Skeletal muscle tissue (tissue), 4 donors: ENCODE data around the gene LAP3. TPM values are rescaled to one million over a fixed set of nuclear protein-coding genes. Genes with fewer than 3 reads are reported as not detected.

Source experiments
- H3K27ac ChIP-seq: one replicate; pipeline ENCODE4 v1.7.0; 2013; ENCODE audit warnings: mild to moderate bottlenecking, low read depth, low read length, inconsistent platforms
- H3K27me3 ChIP-seq, 3 donors: one replicate each; pipeline ENCODE4 v1.7.0; 2013; ENCODE audit warnings: low read length in 3 of 3; ENCODE audit not compliant: control insufficient read depth in 3 of 3, insufficient read depth in 3 of 3
- H3K36me3 ChIP-seq, 3 donors: one replicate each; pipeline ENCODE4 v1.7.0; 2013; ENCODE audit warnings: low read length in 3 of 3; ENCODE audit not compliant: control insufficient read depth in 3 of 3, insufficient read depth in 3 of 3
- H3K4me1 ChIP-seq, 3 donors: one replicate each; pipeline ENCODE4 v1.7.0; 2013; ENCODE audit warnings: low read length in 3 of 3, mild to moderate bottlenecking in 3 of 3; ENCODE audit not compliant: control insufficient read depth in 3 of 3, insufficient read depth in 3 of 3
- H3K4me3 ChIP-seq, 3 donors: one replicate each; pipeline ENCODE4 v1.7.0; 2013; ENCODE audit warnings: low read length in 3 of 3
- H3K9ac ChIP-seq, 3 donors: one replicate each; pipeline ENCODE4 v1.7.0; 2013; ENCODE audit warnings: low read length in 3 of 3, mild to moderate bottlenecking in 3 of 3, moderate library complexity in 2 of 3, low read depth in 1 of 3
- H3K9me3 ChIP-seq, 3 donors: one replicate each; pipeline ENCODE4 v1.7.0; 2013; ENCODE audit warnings: low read length in 3 of 3; ENCODE audit not compliant: control insufficient read depth in 3 of 3
- total RNA-seq: library from RNA; depleted of rRNA; stranded (reverse); fragments of >200 nt; gene quantifications from one replicate; pipeline ENCODE4 v1.2.3, GENCODE V29; 2014
- donor health status: Osteomylitis.

LAP3 gene
- total RNA-seq, 1 donor from 2014 or later: 76.7 TPM

- Histone ChIP-seq H3K36me3 (peaks cover 0 to 12% (median 3%) of the 10 kb centered on the region in 3 donors), H3K9me3 (no peaks in the 10 kb centered on the region), H3K9ac (peak overlapping the region; percentile 96 to 98 (median 97)), H3K27me3 (no peaks in the 10 kb centered on the region), H3K27ac (peak overlapping the region; percentile 95), H3K4me1 (peaks cover 27 to 37% (median 32%) of the 10 kb centered on the region in 3 donors), H3K4me3 (peak overlapping the region; percentile 97 to 100 (median 98))
These were observed 36.9 kb downstream of the LAP3 start for GRCh38 chr4:17613761-17614415.

DNA sequence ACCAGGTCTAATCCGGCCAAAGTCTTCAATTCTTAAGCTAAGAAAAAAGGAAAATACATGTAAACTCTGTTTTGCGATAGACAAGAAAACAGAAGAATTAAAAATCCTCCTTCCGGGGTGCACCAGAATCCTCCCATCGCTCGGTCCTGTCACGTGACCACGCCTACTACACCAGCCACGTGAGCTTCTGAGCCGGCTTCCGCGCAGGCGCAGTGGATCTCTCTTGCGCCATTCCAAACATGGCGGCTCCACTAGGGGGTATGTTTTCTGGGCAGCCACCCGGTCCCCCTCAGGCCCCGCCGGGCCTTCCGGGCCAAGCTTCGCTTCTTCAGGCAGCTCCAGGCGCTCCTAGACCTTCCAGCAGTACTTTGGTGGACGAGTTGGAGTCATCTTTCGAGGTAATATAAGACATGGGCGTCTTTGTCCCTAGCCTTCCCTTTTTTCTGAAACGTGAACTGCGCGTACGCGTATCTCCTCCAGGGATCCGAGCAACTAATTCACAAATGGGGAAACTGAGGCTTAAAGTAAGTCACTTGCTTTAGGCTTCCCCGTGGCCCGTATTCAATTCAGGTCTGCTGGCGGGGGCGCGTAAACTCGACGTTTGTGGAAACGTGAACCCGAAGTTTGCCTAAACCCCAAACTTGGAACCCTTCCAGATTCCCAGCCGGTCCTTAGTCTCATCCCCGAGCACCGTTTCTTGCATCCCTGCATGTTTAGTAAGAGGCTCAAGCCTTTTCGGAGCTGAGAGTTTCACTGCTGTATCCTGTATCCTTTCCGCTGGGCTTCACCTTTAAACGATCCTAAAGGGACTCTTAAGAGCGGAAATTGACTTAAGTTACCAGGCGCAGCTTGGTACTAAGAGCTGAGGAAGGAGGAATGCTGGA lies 37.7 kb downstream of the LAP3 start, which contains the start of gene MED28:
Gene MED28 (plus strand): TSS at position 226 of the 884 bp plus-strand sequence. CDS start 14 bp downstream, at position 240.
- no peaks in the 10 kb centered on the region for H3K9me3 ChIP-seq
- H3K4me1 ChIP-seq: peaks cover 34 to 45% (median 40%) of the 10 kb centered on the region in 3 donors
- H3K9ac ChIP-seq: peak within 1 kb of the TSS; percentile 96 to 98 (median 97)
- H3K36me3 ChIP-seq: peaks cover 0 to 16% (median 3%) of the 10 kb centered on the region in 3 donors
- H3K27me3 ChIP-seq: no peaks in the 10 kb centered on the region
- H3K4me3 ChIP-seq: peak within 1 kb of the TSS; percentile 97 to 100 (median 98)
- peak within 1 kb of the TSS; percentile 95 for H3K27ac ChIP-seq

- Histone ChIP-seq H3K4me3 (peak overlapping the region; percentile 30 to 48 (median 45)), H3K9ac (peak overlapping the region in 2 of 3 donors; percentile 17 to 34), H3K4me1 (peaks cover 41 to 52% (median 49%) of the 10 kb centered on the region in 3 donors), H3K27ac (no peak overlapping the region), H3K27me3 (no peaks in the 10 kb centered on the region), H3K9me3 (no peaks in the 10 kb centered on the region), H3K36me3 (peaks cover 6 to 23% (median 11%) of the 10 kb centered on the region in 3 donors)
These were observed 39.3 kb downstream of the LAP3 start for GRCh38 chr4:17616283-17616682.

DNA sequence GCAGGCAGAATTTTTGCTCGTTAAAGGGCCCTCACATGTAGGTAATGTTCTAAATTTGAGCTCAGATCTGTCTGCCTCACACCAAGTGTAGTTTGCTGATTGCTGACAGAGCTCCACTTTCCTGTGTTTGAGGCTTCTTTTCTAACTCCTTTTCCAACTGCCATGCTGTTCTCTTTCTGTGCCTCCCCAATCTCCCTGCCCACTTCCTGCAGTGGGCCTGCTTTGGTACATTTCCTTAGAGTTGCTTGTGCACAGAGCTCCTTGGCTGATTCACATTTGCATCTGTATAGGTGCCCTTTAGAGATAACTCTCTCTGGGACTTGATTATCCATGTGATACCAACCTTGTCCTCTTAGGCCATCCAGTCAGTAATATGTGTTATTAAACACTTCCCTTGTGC lies 41.9 kb downstream of the LAP3 start:
- Histone ChIP-seq H3K9ac (peak overlapping the region; percentile 9 to 67 (median 47)), H3K4me1 (peaks cover 41 to 65% (median 52%) of the 10 kb centered on the region in 3 donors), H3K36me3 (peaks cover 26 to 44% (median 34%) of the 10 kb centered on the region in 3 donors), H3K27ac (peak overlapping the region; percentile 80), H3K4me3 (peak overlapping the region in 2 of 3 donors; percentile 46 to 47), H3K27me3 (no peaks in the 10 kb centered on the region), H3K9me3 (no peaks in the 10 kb centered on the region)

DNA sequence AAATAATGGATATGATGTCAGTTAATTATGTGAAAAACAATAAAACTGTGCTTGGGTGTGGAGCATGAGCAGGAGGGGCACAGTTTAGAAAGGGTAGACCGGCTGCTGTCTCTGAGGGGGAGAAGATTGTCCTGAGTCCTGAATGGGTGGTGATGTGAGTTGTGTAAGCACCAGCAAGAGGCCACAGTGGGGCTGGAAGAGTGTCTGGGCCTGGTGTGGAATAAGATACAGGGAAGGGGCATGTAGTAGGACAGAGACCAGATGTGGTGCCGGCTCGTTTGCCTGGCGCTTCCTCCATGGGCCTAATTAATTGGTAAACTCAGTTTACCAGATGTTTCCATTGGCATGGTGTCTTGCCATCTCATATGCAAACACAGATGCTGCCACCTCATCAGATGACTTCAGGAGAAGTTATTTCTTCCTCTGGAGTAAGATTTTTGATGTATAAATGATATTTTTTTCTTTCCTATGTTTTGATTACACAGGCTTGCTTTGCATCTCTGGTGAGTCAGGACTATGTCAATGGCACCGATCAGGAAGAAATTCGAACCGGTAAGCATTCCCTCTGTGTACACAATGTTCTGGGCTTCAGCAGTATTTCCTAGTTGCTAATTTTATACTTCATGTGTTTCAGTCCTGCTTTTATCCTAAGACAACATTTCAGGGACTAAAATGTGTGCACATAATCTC lies 42.6 kb downstream of the LAP3 start:
- peak overlapping the region; percentile 80 for H3K27ac ChIP-seq
- H3K4me3 ChIP-seq: peak overlapping the region; percentile 2 to 47 (median 35)
- peak overlapping the region; percentile 9 to 67 (median 47) for H3K9ac ChIP-seq
- H3K36me3 ChIP-seq: peaks cover 30 to 50% (median 40%) of the 10 kb centered on the region in 3 donors
- H3K9me3 ChIP-seq: no peaks in the 10 kb centered on the region
- peaks cover 41 to 65% (median 52%) of the 10 kb centered on the region in 3 donors for H3K4me1 ChIP-seq
- no peaks in the 10 kb centered on the region for H3K27me3 ChIP-seq

DNA sequence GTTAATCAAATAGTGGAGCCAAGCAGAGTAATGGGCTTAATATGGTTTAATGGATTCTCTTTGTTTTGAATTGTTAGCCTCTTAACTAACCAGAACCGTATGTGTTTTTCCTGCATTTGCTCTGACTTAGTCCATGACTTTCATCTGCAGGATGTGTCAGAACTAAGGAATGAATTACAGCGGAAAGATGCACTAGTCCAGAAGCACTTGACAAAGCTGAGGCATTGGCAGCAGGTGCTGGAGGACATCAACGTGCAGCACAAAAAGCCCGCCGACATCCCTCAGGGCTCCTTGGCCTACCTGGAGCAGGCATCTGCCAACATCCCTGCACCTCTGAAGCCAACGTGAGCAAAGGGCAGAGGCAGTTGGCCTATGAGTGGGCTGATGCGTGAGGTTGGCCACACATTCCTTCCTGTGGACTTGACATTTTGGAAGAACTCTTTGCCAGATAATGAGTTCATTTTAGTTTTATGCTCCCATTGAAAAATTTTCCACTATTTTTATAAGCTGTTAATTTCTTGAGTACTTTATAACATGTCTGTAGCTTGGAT lies 46.5 kb downstream of the LAP3 start:
- H3K4me3 ChIP-seq: no peak overlapping the region
- no peak overlapping the region for H3K27ac ChIP-seq
- H3K9me3 ChIP-seq: no peaks in the 10 kb centered on the region
- H3K9ac ChIP-seq: no peak overlapping the region
- H3K36me3 ChIP-seq: peaks cover 60 to 72% (median 70%) of the 10 kb centered on the region in 3 donors
- no peaks in the 10 kb centered on the region for H3K27me3 ChIP-seq
- H3K4me1 ChIP-seq: peaks cover 35 to 59% (median 36%) of the 10 kb centered on the region in 3 donors

GRCh38 chr4:17624821-17625220 lies 47.8 kb downstream of the LAP3 start:
- H3K9ac ChIP-seq: no peak overlapping the region
- peaks cover 22 to 48% (median 23%) of the 10 kb centered on the region in 3 donors for H3K4me1 ChIP-seq
- H3K27me3 ChIP-seq: no peaks in the 10 kb centered on the region
- H3K9me3 ChIP-seq: no peaks in the 10 kb centered on the region
- H3K36me3 ChIP-seq: peaks cover 66 to 85% (median 71%) of the 10 kb centered on the region in 3 donors
- H3K4me3 ChIP-seq: no peak overlapping the region
- peak overlapping the region; percentile 3 for H3K27ac ChIP-seq

GRCh38 chr4:17630228-17630627 lies 53.2 kb downstream of the LAP3 start:
- no peaks in the 10 kb centered on the region for H3K27me3 ChIP-seq
- H3K27ac ChIP-seq: no peak overlapping the region
- no peak overlapping the region for H3K4me3 ChIP-seq
- no peaks in the 10 kb centered on the region for H3K9me3 ChIP-seq
- H3K36me3 ChIP-seq: peaks cover 42 to 79% (median 65%) of the 10 kb centered on the region in 3 donors
- H3K4me1 ChIP-seq: peaks cover 9 to 23% (median 11%) of the 10 kb centered on the region in 3 donors
- no peak overlapping the region for H3K9ac ChIP-seq

DNA sequence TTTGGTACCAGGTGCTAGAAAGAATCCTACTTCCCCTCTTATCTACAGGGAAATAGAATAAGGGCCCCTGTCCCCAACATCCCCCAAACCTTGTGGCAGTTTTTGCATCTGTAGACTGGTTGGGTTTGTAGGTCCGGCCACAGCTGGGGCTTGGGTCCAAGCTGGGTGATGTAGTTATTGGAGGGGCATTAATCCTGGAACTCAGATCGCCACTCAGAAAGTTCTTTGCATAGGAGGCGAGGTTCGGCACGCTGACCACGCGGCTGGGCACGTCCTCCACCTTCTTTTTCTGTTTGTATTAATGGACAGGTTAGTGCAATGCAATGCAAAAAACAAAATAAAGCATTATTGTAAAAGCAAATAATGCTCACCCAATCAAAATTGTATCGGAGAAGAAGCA lies 56.6 kb downstream of the LAP3 start:
- Histone ChIP-seq H3K4me3 (no peak overlapping the region), H3K27me3 (no peaks in the 10 kb centered on the region), H3K9me3 (no peaks in the 10 kb centered on the region), H3K9ac (peak overlapping the region in 1 of 3 donors; percentile 20), H3K27ac (no peak overlapping the region), H3K36me3 (peaks cover 19 to 52% (median 40%) of the 10 kb centered on the region in 3 donors), H3K4me1 (peaks cover 0 to under 1% (median 0%) of the 10 kb centered on the region in 3 donors)
